NCI-H2196 (cell line): ENCODE measurements around the gene TTC16.

Experiments used
- DNase-seq: peaks from one replicate; lab custom pipeline; 2025; ENCODE audit not compliant: unreplicated experiment; lab: John Stamatoyannopoulos, UW

TTC16 gene

GRCh38 chr9:127715470-127716337 lies at the start of gene TTC16, which contains the start of gene PTRH1:
Gene TTC16 (plus strand): TSS chr9:127716079. CDS start chr9:127716146, 67 bp downstream.
Gene PTRH1 (minus strand): TSS chr9:127715663. CDS start chr9:127715639, 24 bp downstream.
- peak; percentile 94 for DNase-seq

GRCh38 chr9:127667127-127667844 lies 48.6 kb upstream of the TTC16 start:
- DNase-seq: no peak

GRCh38 chr9:127667906-127668305 lies 48.0 kb upstream of the TTC16 start:
- no peak for DNase-seq

- no peak for DNase-seq
Measured at GRCh38 chr9:127673234-127673633, 42.6 kb upstream of the TTC16 start.

- no peak for DNase-seq
Measured at GRCh38 chr9:127676638-127677037, 39.2 kb upstream of the TTC16 start.

GRCh38 chr9:127679506-127679905 lies 36.4 kb upstream of the TTC16 start:
- DNase-seq: no peak

- DNase-seq: no peak
Measured at GRCh38 chr9:127680226-127680625, 35.7 kb upstream of the TTC16 start.

- no peak for DNase-seq
Measured at GRCh38 chr9:127680846-127681245, 35.0 kb upstream of the TTC16 start.

GRCh38 chr9:127682351-127683136 lies 33.3 kb upstream of the TTC16 start:
- DNase-seq: peak; percentile 21

- DNase-seq: no peak
Measured at GRCh38 chr9:127683723-127684122, 32.2 kb upstream of the TTC16 start.

GRCh38 chr9:127684576-127684975 lies 31.3 kb upstream of the TTC16 start:
- no peak for DNase-seq

GRCh38 chr9:127686461-127687393 lies 29.2 kb upstream of the TTC16 start:
- DNase-seq: peak; percentile 28

GRCh38 chr9:127689329-127690000 lies 26.4 kb upstream of the TTC16 start:
- no peak for DNase-seq

- DNase-seq: no peak
Measured at GRCh38 chr9:127690735-127691134, 25.1 kb upstream of the TTC16 start.

- DNase-seq: no peak
Measured at GRCh38 chr9:127692071-127692470, 23.8 kb upstream of the TTC16 start.

- no peak for DNase-seq
Measured at GRCh38 chr9:127693143-127693542, 22.7 kb upstream of the TTC16 start.

GRCh38 chr9:127693697-127694096 lies 22.2 kb upstream of the TTC16 start:
- no peak for DNase-seq

GRCh38 chr9:127694890-127695720 lies 20.8 kb upstream of the TTC16 start:
- no peak for DNase-seq

GRCh38 chr9:127697575-127697974 lies 18.3 kb upstream of the TTC16 start:
- no peak for DNase-seq
